Ovary (tissue), 9 donors: ENCODE measurements around the gene FLII. TPM values are rescaled to one million over a fixed set of nuclear protein-coding genes. Genes with fewer than 3 reads are reported as not detected.

Experiments
- DNase-seq, 5 donors: peaks; one replicate each; pipeline ENCODE4 v3.0.0-alpha.2; 2019 to 2020
- H3K27ac ChIP-seq, 2 donors: fragments of 200-600 bp; one replicate each; pipeline versions ENCODE4 v1.5.1 to v1.8.0; 2019 to 2022
- H3K27me3 ChIP-seq: fragments of 200-600 bp; one replicate; pipeline ENCODE4 v1.8.0; 2022
- H3K36me3 ChIP-seq: fragments of 200-600 bp; sonication (generic); one replicate; pipeline ENCODE4 v1.5.1; 2019
- H3K4me1 ChIP-seq: one replicate; pipeline ENCODE4 v1.8.1; 2013; ENCODE audit warnings: mild to moderate bottlenecking, moderate library complexity; ENCODE audit not compliant: insufficient read depth
- H3K4me3 ChIP-seq: fragments of 200-600 bp; sonication (generic); one replicate; pipeline ENCODE4 v1.5.1; 2017
- H3K9me3 ChIP-seq, 2 donors: fragments of 200-600 bp in 1 of 2; sonication (generic) in 1 of 2; one replicate each; pipeline versions ENCODE4 v1.5.1 to v1.8.1; 2013 to 2019; ENCODE audit warnings: mild to moderate bottlenecking in 1 of 2, moderate library complexity in 1 of 2
- EP300 ChIP-seq: sonication (generic); formaldehyde crosslinking; IDR thresholded peaks from one replicate; pipeline ENCODE4 v1.6.1; 2017; ENCODE audit warnings: antibody characterized with exemption
- POLR2A ChIP-seq: fragments of 450-650 bp; IDR thresholded peaks from one replicate; pipeline ENCODE4 v1.6.1; 2017; ENCODE audit warnings: antibody characterized with exemption, mild to moderate bottlenecking, moderate library complexity
- WGBS, 3 donors: extraction: QIAGEN DNeasy Blood & Tissue Kit in 1 of 3; methylation state at CpG; one replicate each; pipeline versions ENCODE4 v1.1.5 to v1.1.7; 2013 to 2017; 5-methylcytosine and 5-hydroxymethylcytosine counted together
- intact Hi-C, 4 donors: fragments of 100-400 bp; cut with DNase I; formaldehyde crosslinking; loops; one replicate each; pipeline versions ENCODE4 v1.11.0 to v1.15.1; 2022 to 2023
- polyA plus RNA-seq, 2 donors: library from polyadenylated mRNA; stranded (reverse); fragments of 200-250 nt in 1 of 2; fragments of 350-450 nt in 1 of 2; fragmentation: Illumina TruSeq in 1 of 2; extraction: RNeasy Lipid Tissue Mini Kit (QIAGEN cat#74804) in 1 of 2; gene quantifications; one replicate each; pipeline ENCODE4 v1.2.3, GENCODE V29; 2013 to 2014
- total RNA-seq, 7 donors: library from RNA; depleted of rRNA in 2 of 7; stranded (reverse); fragments of >200 nt in 2 of 7; fragmentation: NEBNext Ultra II Directional in 3 of 7; extraction: Animal tissue kit (Norgen Biotek cat#: 25700) in 3 of 7; gene quantifications; one replicate each; pipeline versions ENCODE4 v1.1.0 to v1.2.4, GENCODE V29; 2016 to 2023
- TF ChIP-seq, protein P1 (sequence below), 3 donors: fragments of 450-650 bp in 2 of 3; fragments of 200-600 bp in 1 of 3; IDR thresholded peaks; one replicate each; pipeline versions ENCODE4 v1.5.1 to v1.8.0; 2016 to 2022; ENCODE audit warnings: antibody characterized with exemption in 3 of 3, mild to moderate bottlenecking in 1 of 3
- donor health status: DM: no; HTN: no; CAD: no; lungs with moderate emphysema.
- donor health status: DM: no; HTN: no; CAD: no.
- donor health status: Bipolar disorder and iron deficiency.
- donor health status: DM: yes; HTN: yes; CAD: no.
- donor health status: DM: no; HTN: no; CAD: no.
- donor health status: DM: yes; HTN: yes; CAD: no.

FLII gene
- total and polyA plus RNA-seq, 9 donors = 127 to 245 (median 163) TPM

DNA sequence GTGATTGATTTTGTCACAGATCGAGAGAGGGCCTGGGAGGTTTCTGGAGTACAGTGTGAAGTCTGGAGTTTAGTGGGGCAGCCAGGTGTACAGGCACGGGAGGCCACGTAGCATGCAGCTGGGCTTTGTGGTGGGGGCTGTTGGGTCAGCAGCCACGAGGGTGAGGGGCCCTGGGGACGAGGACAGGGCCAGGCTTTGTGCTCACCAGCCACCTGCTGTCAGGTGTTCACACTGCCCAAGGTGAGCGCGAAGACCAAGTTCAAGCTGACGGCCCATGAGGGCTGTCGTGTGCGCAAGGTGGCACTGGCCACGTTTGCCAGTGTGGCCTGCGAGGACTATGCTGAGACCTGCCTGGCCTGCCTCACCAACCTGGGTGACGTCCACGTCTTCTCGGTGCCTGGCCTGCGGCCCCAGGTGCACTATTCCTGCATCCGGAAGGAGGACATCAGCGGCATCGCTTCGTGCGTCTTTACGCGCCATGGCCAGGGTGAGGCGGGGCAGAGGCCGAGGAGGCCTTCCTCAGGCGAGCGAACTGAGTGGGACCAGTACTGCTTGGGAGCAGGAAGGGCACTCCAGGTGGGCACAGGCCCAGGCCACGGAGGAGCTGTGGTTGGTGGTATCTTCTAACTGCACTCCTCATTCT is 17.2 kb downstream of the FLII start:
- H3K9me3 ChIP-seq = no peaks in the 10 kb centered on the region
- TF ChIP-seq EP300 (no peak), POLR2A (no peak)
- TF ChIP-seq, protein P1, sequence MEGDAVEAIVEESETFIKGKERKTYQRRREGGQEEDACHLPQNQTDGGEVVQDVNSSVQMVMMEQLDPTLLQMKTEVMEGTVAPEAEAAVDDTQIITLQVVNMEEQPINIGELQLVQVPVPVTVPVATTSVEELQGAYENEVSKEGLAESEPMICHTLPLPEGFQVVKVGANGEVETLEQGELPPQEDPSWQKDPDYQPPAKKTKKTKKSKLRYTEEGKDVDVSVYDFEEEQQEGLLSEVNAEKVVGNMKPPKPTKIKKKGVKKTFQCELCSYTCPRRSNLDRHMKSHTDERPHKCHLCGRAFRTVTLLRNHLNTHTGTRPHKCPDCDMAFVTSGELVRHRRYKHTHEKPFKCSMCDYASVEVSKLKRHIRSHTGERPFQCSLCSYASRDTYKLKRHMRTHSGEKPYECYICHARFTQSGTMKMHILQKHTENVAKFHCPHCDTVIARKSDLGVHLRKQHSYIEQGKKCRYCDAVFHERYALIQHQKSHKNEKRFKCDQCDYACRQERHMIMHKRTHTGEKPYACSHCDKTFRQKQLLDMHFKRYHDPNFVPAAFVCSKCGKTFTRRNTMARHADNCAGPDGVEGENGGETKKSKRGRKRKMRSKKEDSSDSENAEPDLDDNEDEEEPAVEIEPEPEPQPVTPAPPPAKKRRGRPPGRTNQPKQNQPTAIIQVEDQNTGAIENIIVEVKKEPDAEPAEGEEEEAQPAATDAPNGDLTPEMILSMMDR (IDR thresholded peaks at IDR 0.05) = no peak
- no peak overlapping the region for H3K27ac ChIP-seq
- no peaks in the 10 kb centered on the region for H3K27me3 ChIP-seq
- H3K4me3 ChIP-seq = no peak overlapping the region
- 80 to 83% (median 80%) methylated on average over 27 to 28 of the region's 28 CpGs for WGBS, 3 donors
- no peak for DNase-seq
- intact Hi-C loops = no loop called here
- H3K36me3 ChIP-seq = no peaks in the 10 kb centered on the region
- H3K4me1 ChIP-seq = no peaks in the 10 kb centered on the region

DNA sequence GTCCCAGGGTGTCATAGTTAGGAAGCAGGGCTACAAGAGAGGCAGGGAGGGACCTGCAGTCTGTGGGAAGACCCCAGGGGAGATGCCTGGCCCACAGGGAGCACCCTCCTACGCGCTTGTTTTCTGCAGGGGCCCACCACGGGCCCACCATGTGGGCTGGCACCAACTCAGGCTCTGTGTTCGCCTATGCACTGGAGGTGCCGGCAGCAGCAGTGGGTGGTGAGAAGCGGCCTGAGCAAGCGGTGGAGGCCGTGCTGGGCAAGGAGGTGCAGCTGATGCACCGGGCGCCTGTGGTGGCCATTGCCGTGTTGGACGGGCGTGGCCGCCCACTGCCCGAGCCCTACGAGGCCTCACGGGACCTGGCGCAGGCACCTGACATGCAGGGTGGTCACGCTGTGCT is 18.1 kb downstream of the FLII start:
- Histone ChIP-seq H3K9me3 (no peaks in the 10 kb centered on the region), H3K27ac (no peak overlapping the region), H3K4me3 (no peak overlapping the region), H3K27me3 (no peaks in the 10 kb centered on the region), H3K36me3 (no peaks in the 10 kb centered on the region), H3K4me1 (no peaks in the 10 kb centered on the region)
- DNase-seq = no peak
- intact Hi-C loops = no loop called here
- TF ChIP-seq, protein P1 (IDR thresholded peaks at IDR 0.05) = no peak
- TF ChIP-seq POLR2A (no peak), EP300 (no peak)
- 90 to 92% (median 92%) methylated on average over 19 of the region's 19 CpGs for WGBS, 3 donors

DNA sequence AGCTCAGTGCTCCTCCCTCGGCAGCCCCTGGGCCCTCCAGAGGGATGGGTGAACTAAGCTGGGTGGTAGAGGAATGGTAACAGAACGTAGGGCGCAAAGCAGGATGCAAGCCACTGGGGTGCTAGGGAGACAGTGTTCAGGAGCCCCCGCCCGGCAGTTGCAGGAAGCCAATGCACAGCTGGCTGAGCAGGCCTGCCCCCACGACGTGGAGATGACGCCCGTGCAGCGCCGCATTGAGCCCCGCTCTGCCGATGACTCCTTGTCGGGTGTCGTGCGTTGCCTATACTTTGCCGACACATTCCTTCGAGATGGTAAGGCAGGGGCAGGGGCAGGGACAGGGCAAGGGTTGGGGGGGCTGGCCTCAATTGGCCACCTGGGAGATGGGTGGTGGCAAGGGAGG is 20.2 kb downstream of the FLII start:
- Histone ChIP-seq H3K4me3 (no peak overlapping the region), H3K27me3 (no peaks in the 10 kb centered on the region), H3K4me1 (no peaks in the 10 kb centered on the region), H3K9me3 (no peaks in the 10 kb centered on the region), H3K27ac (no peak overlapping the region), H3K36me3 (no peaks in the 10 kb centered on the region)
- no peak for DNase-seq
- 83 to 94% (median 91%) methylated on average over 18 of the region's 18 CpGs for WGBS, 3 donors
- TF ChIP-seq, protein P1 (IDR thresholded peaks at IDR 0.05) = no peak
- no peak for TF ChIP-seq POLR2A
- no peak for TF ChIP-seq EP300
- intact Hi-C loops = no loop called here

- TF ChIP-seq, protein P1 (IDR thresholded peaks at IDR 0.05) = no peak
- TF ChIP-seq POLR2A (no peak), EP300 (no peak)
- H3K36me3 ChIP-seq = no peaks in the 10 kb centered on the region
- intact Hi-C loops = no loop called here
- DNase-seq = no peak
- no peak overlapping the region for H3K4me3 ChIP-seq
- H3K27ac ChIP-seq = no peak overlapping the region
- H3K9me3 ChIP-seq = no peaks in the 10 kb centered on the region
- H3K27me3 ChIP-seq = no peaks in the 10 kb centered on the region
- no peaks in the 10 kb centered on the region for H3K4me1 ChIP-seq
- WGBS, 3 donors = 87 to 88% (median 88%) methylated on average over 9 to 20 of the region's 20 CpGs
Measured at GRCh38 chr17:18237461-18237860, 21.1 kb downstream of the FLII start.
